GM23248 (cell line): Measurements from ENCODE around the gene FAM32A.

ENCODE experiments used
- EZH2 ChIP-seq: fragments of 200-600 bp; sonication (generic); IDR thresholded peaks from 2 replicates; pipeline ENCODE4 v1.6.1; 2018; ENCODE audit warnings: antibody characterized with exemption, mild to moderate bottlenecking; ENCODE audit not compliant: insufficient read depth, poor library complexity, severe bottlenecking
- EZH2phosphoT487 ChIP-seq: fragments of 200-600 bp; sonication (generic); IDR thresholded peaks from 2 replicates; pipeline ENCODE4 v1.6.1; 2018; ENCODE audit warnings: antibody characterized with exemption, moderate library complexity, mild to moderate bottlenecking, low read depth; ENCODE audit not compliant: insufficient read depth

DNA sequence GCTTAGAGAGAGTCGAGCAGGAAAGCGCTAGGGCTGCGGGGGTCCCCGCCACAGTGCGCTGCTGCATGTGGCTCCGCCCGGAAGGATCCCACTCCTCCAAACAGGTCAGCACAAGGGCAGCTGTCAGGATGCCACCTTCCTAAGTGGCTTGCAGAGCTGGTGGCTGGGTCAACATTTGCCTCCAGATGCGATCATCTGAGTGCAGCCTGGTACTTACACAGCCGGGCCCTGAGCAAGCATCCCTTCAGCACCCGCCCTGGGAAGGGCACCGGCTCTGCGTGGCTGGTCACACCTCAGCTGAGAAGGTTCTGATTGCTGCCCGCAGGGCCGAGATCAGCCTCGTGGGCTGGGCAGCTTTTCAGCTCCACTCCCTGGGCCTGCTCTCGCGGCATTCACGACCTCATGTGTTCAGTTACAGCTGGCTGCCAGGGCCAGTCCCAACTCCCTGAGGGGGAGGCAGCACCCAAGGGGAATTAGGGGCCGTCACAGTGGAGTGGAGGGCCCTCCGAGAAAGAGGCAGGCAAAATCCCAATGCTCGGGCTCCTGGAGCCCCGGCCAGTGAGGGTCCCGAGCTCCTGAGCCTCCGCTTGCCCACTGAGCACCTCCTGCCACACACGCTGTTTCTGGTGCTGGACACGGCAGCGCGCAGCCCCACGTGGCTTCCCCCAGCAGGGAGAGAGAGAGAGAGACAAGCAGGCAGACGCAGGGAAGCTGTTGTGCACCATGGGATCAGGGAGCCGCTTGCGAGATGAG is 39.3 kb downstream of the FAM32A start:
- no peak for TF ChIP-seq EZH2
- TF ChIP-seq EZH2phosphoT487: no peak
